GM20431 (cell line): ENCODE results near the gene MAN1A1.
"Not testable (repeated sequence)": the region's sequence is repeated elsewhere in the genome, so short reads cannot be mapped to it uniquely, and the experiment has no call there.

ENCODE experiments used
- in situ Hi-C: fragments of 300-500 bp; cut with MseI, MboI; formaldehyde crosslinking; loops from one replicate; pipeline ENCODE4 v1.15.0; 2020; ENCODE audit warnings: low sequenced_read_pairs; ENCODE audit not compliant: unreplicated experiment

MAN1A1 gene

DNA sequence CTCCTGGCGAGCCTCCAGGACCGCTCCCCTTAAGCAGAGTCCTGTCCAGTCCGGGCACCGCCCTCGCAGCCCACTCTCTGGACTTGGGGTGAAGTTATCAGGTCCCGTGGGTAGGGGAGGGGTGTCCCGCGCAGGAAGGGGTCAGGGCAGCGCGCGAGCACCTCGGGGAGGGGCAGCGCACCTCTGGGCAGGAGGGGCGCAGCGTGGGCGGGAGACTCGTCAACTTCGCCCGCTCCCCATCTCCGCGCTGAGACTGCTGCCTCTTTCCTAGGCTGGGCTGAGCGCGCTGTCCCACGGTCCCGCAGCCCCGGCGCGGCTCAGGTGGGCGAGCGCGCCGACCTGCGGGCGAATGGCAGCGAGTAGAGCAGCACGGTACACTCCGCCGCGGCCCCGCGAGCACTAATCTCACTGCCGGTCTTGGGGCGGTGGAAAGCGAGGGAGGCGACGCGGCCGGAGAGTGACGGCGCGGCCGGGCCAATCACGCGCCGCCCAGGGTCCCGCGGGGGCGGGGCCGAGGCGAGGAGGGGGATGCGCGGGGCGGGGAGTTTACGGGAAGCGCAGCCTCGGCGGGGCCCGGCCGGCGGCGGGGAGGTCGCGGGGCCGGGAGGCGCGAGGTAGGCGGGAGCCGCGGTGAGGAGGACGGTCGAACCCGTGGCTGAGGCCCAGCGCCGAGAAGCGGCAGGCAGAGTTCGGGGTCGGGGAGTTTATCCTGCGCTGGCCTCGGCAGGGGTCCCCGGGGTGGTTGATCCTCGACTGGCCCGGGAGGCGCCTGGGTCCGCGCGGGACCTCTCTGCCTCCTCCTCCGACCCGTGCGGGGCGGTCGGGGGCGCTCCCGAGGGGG, at the start of gene MAN1A1:
MAN1A1 (minus strand) TSS at position 401 of the 841 bp plus-strand sequence. CDS start 696 bp downstream, outside the sequence.
- in situ Hi-C loops: loop anchor here (25.0 kb wide), 1 partner anchor 212 kb away; no protein-coding TSS in a partner anchor

DNA sequence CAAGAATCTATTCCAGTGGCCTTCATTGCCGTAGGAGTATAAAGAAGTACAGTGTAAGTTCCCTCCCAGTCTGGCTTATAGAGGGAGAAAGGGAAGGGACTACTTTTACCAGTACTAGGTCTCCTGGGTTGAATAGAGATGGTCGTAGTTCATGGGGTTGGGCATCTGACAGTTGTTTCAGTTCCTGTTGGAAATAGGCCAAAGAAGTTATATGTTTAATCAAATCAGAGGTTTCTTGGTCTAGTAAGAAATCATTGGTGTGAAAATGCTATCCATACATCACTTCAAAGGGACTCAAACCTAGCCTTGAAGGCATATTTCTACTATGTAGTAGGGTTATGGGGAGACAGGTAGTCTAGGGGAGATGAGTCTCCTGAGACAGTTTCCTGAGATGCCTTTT, 45.6 kb upstream of the MAN1A1 start:
- in situ Hi-C loops: no loop called here

DNA sequence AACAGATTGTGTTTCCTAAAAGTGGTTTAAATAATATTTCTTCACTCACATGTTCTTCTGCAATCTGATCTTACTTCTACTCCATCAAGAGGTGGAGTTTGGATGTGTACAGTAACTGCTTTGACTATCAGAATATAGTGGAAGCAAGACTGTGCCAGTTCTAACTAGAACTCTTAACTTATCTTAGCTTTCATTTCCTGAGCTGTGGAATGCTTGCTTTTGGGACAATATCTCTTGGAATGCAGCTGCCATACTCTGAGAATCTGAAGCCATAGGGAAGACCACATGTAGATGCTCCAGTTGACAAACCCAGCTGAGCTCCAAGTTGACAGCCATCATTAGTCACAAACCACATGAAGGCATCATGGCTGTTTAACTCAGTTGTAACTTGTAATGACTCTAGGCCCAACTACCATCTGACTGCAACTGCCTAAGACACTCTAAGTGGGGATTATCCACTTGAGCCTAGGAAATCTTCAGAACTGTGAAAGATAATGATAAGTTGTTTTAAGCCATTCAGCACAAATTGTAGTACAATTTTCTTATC, 40.8 kb upstream of the MAN1A1 start:
- in situ Hi-C loops: no loop called here

DNA sequence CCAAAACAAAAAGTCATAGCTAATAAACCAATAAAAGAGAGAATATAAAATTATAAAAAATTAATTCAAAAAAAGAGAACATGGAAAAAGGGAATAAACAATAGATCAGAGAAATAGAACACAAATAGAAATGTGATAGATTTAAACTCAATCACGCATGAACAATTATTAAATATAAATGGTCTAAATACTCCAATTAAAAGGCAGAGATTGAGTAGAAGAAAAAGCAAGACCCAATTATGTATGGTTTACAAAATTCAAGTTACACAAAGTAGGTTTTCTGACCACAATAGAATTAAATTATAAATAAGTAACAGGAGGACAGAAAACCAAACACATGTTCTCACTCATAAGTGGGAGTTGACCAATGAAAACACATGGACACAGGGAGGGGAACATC, 36.4 kb upstream of the MAN1A1 start:
- in situ Hi-C loops: no loop called here

DNA sequence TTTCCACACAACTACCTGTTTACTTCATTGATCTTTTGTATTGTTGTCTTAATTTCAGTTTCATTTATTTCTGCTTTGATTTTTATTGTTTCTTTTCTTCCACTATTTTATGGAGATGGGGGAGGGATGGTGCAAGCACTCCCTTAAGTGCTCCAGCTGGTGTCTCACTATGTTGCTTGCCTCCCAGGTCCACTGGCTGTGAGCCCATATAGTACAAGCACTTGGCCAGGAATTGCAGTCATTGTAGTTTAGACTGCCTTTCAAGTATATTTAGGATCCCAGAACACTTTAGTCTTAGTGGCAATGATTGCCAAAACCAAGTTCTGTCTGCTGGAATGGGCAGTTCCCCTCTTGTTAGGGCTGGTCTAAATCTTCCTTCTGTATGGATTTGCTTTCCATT, 34.9 kb upstream of the MAN1A1 start:
- in situ Hi-C loops: no loop called here

DNA sequence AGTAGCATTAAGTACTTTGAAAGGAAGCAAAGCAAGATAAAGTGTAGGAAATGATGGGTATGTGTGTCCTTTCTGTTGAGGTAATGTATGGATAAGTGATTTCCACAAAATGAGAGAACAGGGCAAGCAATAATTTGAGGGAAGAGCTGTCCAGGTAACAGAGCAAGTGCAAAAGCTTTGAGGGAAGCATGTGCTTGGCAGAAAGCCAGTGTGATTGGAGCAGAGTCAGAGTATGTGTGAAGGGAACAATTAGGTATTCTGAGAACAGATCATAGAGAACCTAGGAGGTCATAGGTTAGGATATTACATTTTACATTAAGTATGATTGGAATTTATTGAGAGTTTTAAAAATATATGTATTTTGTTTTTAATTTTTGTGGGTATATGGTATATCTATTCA, 30.2 kb upstream of the MAN1A1 start:
- in situ Hi-C loops: no loop called here

DNA sequence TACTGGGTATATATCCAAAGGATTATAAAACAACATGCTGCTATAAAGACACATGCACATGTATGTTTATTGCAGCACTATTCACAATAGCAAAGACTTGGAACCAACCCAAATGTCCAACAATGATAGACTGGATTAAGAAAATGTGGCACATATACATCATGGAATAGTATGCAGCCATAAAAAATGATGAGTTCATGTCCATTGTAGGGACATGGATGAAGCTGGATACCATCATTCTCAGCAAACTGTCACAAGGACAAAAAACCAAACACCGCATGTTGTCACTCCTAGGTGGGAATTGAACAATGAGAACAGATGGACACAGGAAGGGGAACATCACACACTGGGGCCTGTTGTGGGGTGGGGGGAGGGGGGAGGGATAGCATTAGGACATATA, 27.5 kb upstream of the MAN1A1 start:
- in situ Hi-C loops: not testable (repeated sequence)

DNA sequence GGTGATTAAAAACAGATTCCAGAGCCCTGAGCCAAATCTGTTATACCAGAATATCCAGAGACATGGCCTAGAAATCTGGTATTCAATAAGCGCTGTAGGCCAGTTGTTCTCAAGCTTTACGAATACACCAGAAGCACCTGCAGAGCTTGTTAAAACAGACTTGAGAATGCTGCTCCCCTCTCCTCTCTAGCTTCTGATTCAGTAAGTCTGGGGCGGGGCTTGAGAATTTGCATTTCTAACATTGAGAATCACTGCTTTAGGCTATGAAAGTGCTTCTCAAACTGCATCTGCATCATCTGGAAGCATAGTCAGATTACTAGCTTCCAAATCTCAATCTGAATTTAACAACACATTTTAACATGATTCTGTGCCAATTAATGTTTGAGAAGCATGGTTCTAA, 20.5 kb upstream of the MAN1A1 start:
- in situ Hi-C loops: no loop called here

DNA sequence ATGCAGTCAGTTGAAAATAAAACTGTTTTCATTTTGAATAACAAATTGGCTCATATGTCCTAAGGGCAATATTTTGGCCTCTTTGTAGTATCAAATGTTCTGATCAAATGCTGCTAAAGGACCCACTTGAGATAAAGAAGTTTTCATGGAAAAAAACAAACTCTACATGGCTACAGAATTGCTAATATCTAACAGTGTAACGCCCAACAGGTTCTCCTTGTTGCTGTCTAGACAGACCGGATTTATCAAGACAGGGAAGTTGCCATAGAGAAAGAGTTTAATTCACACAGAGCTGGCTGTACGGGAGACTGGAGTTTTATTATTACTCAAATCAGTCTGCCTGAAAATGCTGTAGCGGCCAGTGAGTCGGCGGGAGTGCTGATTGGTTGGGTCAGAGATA, 19.4 kb upstream of the MAN1A1 start:
- in situ Hi-C loops: no loop called here

DNA sequence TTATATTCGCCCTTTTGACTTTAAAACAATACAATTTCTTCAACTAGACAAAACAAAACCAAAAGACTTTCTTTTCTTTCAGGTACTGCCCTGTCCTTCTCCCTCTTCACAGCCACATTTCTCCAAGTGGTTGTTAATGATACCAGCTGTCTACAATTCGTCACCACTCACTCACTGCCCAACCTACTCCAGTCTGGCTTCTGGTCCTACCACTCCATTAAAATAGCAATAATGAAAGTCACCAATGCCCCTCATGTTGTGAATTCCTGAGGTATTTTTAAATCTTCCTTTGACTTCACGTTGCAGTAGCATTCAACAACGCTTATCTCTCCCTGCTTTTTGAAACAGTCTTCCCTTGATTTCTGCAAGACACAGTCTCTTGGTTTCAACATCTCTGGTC, 11.6 kb upstream of the MAN1A1 start:
- in situ Hi-C loops: no loop called here

DNA sequence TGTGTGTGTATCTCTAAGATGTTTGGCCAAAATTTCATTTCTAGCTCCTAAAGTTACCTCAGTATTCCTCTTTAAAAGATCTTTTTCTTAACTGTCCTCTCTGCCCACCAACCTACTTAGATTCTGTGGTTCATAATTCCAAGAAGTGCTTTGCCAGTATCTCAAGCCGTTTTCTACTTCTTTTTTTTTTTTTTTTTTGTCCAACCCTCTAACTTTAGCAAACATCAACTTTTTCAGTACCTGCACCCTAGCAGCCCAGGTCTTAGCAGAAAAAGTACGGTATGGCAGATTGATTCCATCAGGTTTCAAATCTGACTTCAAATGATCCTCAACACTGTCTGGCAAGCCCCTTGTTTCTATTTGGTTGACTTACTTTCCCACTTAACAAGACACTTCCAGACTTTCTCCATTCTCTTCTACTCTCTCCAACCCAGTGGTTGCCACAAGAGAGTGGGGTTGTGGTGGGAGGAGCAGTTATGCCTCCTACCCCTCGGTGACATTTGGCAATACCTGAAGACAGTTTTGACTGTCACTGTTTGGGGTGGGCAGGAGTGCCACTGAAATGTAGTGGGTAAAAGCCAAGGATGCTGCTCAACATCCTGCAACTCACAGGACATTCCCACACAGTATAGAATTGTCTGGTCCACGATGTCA, 10.8 kb upstream of the MAN1A1 start:
- in situ Hi-C loops: no loop called here

DNA sequence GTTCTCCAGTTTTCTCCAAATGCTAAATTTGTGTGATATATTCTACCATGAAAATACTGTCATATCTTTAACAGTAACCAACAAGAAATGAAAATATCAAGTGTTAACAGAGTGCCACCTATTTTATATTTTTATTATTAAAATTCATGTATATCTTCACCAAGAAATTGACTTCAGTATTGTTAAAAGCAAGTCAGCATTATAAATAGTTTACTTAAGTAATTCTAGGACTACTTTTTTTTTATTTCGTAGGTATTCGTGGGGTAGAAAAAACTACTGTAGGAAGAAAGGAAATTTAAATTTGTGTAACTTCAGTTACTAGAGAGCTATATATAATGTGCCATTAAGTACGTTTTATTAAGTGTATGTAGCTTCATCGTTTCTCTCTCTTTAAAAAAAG, 6.3 kb upstream of the MAN1A1 start:
- in situ Hi-C loops: no loop called here

DNA sequence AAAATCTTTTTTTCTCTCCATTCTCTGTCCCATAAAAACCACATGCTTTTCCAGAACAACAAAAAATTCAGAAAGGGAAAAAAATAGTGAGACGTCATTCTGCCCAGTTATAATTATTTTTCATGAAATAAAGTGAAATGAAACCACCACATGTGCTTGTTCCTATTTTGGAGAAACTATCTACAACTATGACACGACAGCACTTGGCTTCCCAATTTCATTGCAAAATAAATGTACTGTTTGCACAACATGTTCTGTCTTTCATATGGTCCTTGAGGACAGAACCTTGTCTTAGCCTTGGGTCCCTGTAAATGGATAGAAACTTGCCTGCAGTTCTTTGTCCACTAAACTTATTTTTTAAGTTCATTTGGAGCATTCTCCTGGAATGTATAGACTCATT, 5.6 kb upstream of the MAN1A1 start:
- in situ Hi-C loops: no loop called here

DNA sequence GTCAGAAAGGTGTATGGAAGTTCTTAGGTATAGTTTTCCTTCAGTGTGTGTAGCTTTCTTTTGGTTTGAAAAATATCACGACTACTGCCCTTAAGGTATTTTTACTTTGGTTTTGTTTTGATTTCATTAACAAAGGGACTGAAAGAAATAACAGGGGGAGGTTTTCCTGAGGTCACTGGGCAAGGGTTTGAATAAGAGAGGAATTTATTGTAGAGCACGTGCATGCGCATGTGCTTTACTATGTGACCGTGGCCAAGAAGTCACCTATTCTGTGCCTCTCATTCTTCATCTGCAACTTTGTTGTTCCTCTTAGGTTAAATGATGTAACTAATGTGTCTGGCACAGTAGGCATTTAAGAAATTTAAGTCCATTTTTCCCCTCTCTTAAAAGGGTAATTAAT, 4.1 kb upstream of the MAN1A1 start:
- in situ Hi-C loops: no loop called here

DNA sequence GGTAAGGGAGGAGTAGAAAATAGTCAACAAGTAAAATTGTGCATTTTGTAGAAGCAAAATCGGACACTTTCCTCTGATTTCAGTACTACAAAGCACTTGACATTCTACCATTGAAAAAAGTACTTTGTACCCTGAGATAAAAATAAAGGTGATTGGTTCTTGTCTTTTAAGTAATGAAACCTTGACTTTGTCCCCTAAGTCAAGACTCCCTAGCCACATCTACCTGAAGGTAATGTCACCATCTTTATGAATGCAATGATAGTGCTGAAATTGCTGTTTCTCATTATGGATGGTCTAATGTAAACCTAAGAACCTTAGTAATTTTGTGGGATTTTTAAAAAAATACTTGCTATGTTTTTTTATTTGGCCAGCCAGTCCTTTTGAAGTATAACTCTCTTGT, 2.4 kb upstream of the MAN1A1 start:
- in situ Hi-C loops: no loop called here

DNA sequence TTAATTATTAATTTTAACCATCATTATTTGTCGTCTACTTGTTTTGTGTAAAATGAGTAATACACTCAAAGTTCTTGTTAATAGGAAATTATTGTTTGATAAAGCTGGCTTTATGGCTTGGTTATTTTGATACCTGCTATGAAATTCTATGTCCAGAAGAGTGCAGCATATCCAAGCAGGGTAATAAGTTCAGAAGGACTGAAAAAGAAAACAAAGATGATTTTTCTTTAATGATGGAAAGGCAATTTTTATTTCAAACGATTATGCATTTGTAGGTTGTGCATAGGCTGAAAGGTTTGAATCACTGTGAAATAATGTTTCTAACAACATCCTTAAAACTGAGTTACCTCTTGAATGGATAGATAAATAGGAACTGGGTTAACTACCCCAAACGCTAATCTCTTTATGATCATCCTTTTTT, 1.4 kb upstream of the MAN1A1 start:
- in situ Hi-C loops: no loop called here

DNA sequence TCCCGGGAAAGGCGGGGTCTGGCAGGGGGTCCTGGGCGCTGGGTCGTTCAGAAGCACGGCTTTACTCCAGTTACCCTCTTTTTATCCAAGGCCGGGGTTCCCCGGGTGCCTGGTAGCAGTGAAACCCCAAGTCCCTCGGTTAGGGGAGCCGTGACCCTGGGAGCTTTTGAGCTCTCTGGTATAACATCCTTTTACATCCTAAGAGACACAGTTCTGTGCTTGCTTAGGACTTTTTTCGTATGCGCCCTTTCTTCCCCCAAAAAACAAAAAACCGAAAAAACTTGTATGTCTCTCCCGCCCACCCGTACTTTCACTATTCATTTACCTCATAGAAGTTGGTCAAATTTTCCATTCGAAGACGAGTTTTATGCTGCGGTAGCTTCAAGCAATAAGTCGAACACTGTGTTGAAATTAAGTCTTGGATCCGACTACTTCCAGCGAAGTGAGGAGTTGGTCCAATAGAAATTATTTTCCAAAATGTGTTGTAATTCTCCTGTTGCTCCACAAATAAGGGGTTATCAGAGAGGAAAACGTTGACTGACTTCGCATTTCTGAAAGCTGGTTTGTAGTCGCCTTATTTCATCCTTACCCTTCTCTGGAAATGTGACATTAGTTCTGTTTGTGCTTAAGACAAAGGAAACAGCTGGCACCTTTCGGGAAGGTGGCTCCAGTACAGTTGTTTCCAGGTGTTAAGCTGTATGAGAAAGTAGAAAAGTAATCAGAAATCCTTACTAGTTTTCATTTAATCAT, 816 bp upstream of the MAN1A1 start:
- in situ Hi-C loops: no loop called here

DNA sequence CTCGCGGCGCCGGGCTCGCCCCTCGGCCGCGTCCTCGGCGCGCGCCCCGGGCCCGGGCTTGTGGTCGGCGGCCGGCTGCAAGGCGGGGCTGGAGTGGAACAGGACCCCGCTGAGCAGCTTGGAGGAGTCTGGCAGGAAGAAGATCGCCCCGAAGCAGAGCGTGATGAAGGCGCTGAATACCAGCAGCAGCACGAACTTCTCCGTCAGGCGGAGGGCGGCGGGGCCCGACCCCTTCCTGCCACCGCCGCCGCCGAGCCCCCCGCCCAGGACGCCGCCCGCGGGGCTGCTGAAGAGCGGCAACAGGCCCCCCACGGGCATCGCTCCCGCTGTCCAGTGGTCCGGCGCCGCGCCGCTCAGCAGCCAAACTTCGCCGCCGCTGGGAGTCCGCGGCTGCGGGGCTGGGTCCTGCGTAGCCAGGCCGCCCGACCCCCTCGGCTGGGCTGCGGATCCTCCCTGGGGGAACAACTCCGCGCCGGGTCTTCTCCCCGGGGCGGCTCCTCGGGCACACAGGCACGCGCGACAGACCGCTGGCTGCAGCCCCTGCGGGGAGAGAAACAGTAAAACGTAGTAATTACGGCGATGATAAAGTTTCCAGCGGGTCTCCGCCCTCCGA, 707 bp downstream of the MAN1A1 start:
- in situ Hi-C loops: loop anchor here (25.0 kb wide), 1 partner anchor 212 kb away; no protein-coding TSS in a partner anchor

DNA sequence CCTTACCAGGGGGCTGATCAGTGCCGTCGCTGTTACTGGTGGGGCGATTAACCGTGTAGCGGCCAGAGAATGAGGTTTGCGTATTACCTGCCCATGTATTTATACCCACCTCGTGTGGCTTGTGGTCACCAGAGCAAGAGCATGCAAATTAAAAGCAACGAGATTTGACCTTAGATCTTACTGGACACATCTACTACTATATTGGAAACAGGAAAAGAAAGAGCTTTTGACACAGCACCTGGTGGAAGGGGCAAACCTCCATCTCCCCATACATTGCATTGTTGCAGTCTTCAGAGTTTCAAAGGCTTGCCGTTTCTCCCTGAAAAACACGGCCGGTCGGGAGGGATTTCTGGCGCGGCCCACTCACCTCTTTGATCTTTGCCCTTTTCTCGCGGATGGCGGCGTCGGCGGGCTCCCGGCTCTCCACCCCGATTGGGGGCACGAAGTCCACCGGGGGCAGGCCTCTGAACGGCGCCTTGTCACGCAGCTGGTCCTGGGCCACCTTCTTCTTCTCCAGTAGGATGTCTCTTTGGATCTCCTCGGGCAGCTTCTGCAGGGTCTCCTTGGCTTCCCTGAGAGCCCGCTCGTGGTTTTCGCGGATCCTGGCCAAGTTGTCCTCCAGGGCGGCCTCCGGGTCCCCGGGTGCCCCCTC, 1.3 kb downstream of the MAN1A1 start:
- in situ Hi-C loops: loop anchor here (25.0 kb wide), 1 partner anchor 211 kb away; no protein-coding TSS in a partner anchor
